Endodermal cell (in vitro differentiated cells): Measurements from ENCODE around the gene LSM12. TPM values are rescaled to one million over a fixed set of nuclear protein-coding genes. Genes with fewer than 3 reads are reported as not detected.

Experiments
- DNase-seq: peaks from one replicate; pipeline ENCODE4 v3.0.0-alpha.2; 2017
- H3K27ac ChIP-seq: 2 replicates; pipeline ENCODE4 v1.5.1; 2013; ENCODE audit warnings: mild to moderate bottlenecking, low read depth, low read length, moderate library complexity
- H3K27me3 ChIP-seq: 2 replicates; pipeline ENCODE4 v1.6.1; 2013; ENCODE audit warnings: mild to moderate bottlenecking, low read length, moderate library complexity; ENCODE audit not compliant: insufficient read depth, control insufficient read depth, poor library complexity, severe bottlenecking
- H3K36me3 ChIP-seq: 2 replicates; pipeline ENCODE4 v1.7.0; 2013; ENCODE audit warnings: mild to moderate bottlenecking, low read length, moderate library complexity; ENCODE audit not compliant: control insufficient read depth, insufficient read depth
- H3K4me1 ChIP-seq: one replicate; pipeline ENCODE4 v1.7.0; 2013; ENCODE audit warnings: low read length; ENCODE audit not compliant: control insufficient read depth, insufficient read depth
- H3K4me3 ChIP-seq: 2 replicates; pipeline ENCODE4 v1.5.1; 2013; ENCODE audit warnings: mild to moderate bottlenecking, low read length, moderate library complexity
- H3K9ac ChIP-seq: 2 replicates; pipeline ENCODE4 v1.6.1; 2013; ENCODE audit warnings: mild to moderate bottlenecking, low read length, moderate library complexity; ENCODE audit not compliant: poor library complexity, severe bottlenecking; ENCODE audit errors: extremely low read depth
- H3K9me3 ChIP-seq: 2 replicates; pipeline ENCODE4 v1.6.1; 2013; ENCODE audit warnings: mild to moderate bottlenecking, low read length, moderate library complexity; ENCODE audit not compliant: control insufficient read depth
- H3K27ac Mint-ChIP-seq: 2 replicates; pipeline ENCODE4 v1.8.0; 2020; ENCODE audit warnings: mixed read lengths
- H3K27me3 Mint-ChIP-seq: 2 replicates; pipeline ENCODE4 v1.8.0; 2021; ENCODE audit warnings: mild to moderate bottlenecking, mixed read lengths; ENCODE audit not compliant: insufficient read depth
- H3K36me3 Mint-ChIP-seq: 2 replicates; pipeline ENCODE4 v1.8.0; 2020; ENCODE audit warnings: low read depth, mixed read lengths
- H3K4me1 Mint-ChIP-seq: 2 replicates; pipeline ENCODE4 v1.8.0; 2020; ENCODE audit warnings: mixed read lengths
- H3K4me3 Mint-ChIP-seq: 2 replicates; pipeline ENCODE4 v1.8.0; 2020; ENCODE audit warnings: mild to moderate bottlenecking, moderate library complexity, mixed read lengths
- H3K9me3 Mint-ChIP-seq: 2 replicates; pipeline ENCODE4 v1.8.0; 2020; ENCODE audit warnings: mild to moderate bottlenecking, mixed read lengths
- CTCF ChIP-seq: fragments of 200-600 bp; sonication (generic); conservative IDR thresholded peaks from 2 replicates; pipeline ENCODE4 v1.5.0; 2021; ENCODE audit warnings: antibody characterized with exemption, mild to moderate bottlenecking
- WGBS, 2 experiments: methylation state at CpG; one replicate each; pipeline versions ENCODE4 v1.1.5 to v1.1.7; 2013; ENCODE audit warnings: missing lambda C conversion rate in 2 of 2, mixed read lengths in 1 of 2; ENCODE audit not compliant: insufficient coverage in 1 of 2, insufficient read length in 1 of 2; 5-methylcytosine and 5-hydroxymethylcytosine counted together
- total RNA-seq, 2 donors: library from RNA; stranded (reverse); fragmentation: NEBNext Ultra II Directional in 1 of 2; extraction: Animal tissue kit (Norgen Biotek cat#: 25700) in 1 of 2; gene quantifications; 2 replicates in 1 of 2; 3 replicates in 1 of 2; pipeline ENCODE4 v1.2.1, GENCODE V29; 2021

The LSM12 gene
- total RNA-seq, 2 donors from 2014 or later = 97.7 to 102 TPM

- Mint-ChIP-seq H3K27me3 (no peaks in the 10 kb centered on the region), H3K4me1 (peaks cover 7% of the 10 kb centered on the region), H3K4me3 (peak within 1 kb of the TSS; percentile 87), H3K36me3 (peaks cover 12% of the 10 kb centered on the region), H3K27ac (peak within 1 kb of the TSS; percentile 93), H3K9me3 (no peaks in the 10 kb centered on the region)
- H3K4me3 ChIP-seq = peak within 1 kb of the TSS; percentile 83
- TF ChIP-seq CTCF = peak; percentile 15
- peak within 1 kb of the TSS; percentile 72 for H3K9ac ChIP-seq
- WGBS, 2 experiments = 0 to 2% methylated on average over 27 to 53 of the region's 53 CpGs
- H3K27ac ChIP-seq = peak within 1 kb of the TSS; percentile 92
- peak; percentile 100 for DNase-seq
- no peaks in the 10 kb centered on the region for H3K9me3 ChIP-seq
- peaks cover 3% of the 10 kb centered on the region for H3K4me1 ChIP-seq
- peaks cover 10% of the 10 kb centered on the region for H3K36me3 ChIP-seq
- no peaks in the 10 kb centered on the region for H3K27me3 ChIP-seq
Measured at GRCh38 chr17:44070455-44071197, 4.2 kb upstream of the LSM12 start, which contains the start of gene G6PC3. Gene G6PC3 (plus strand): TSS chr17:44070735. CDS start chr17:44070966, 231 bp downstream.

GRCh38 chr17:44069974-44070454, 3.5 kb upstream of the LSM12 start:
- Histone ChIP-seq H3K9ac (peak overlapping the region; percentile 51), H3K27ac (peak overlapping the region; percentile 92), H3K9me3 (no peaks in the 10 kb centered on the region), H3K36me3 (peaks cover 6% of the 10 kb centered on the region), H3K4me3 (peak overlapping the region; percentile 83), H3K27me3 (no peaks in the 10 kb centered on the region), H3K4me1 (peaks cover 3% of the 10 kb centered on the region)
- 10 to 19% methylated on average over 4 to 7 of the region's 7 CpGs for WGBS, 2 experiments
- H3K27ac Mint-ChIP-seq = peak overlapping the region; percentile 93
- peaks cover 11% of the 10 kb centered on the region for H3K4me1 Mint-ChIP-seq
- H3K27me3 Mint-ChIP-seq = no peaks in the 10 kb centered on the region
- H3K4me3 Mint-ChIP-seq = peak overlapping the region; percentile 87
- no peaks in the 10 kb centered on the region for H3K9me3 Mint-ChIP-seq
- peaks cover 9% of the 10 kb centered on the region for H3K36me3 Mint-ChIP-seq
- no peak for TF ChIP-seq CTCF
- peak; percentile 84 for DNase-seq

DNA sequence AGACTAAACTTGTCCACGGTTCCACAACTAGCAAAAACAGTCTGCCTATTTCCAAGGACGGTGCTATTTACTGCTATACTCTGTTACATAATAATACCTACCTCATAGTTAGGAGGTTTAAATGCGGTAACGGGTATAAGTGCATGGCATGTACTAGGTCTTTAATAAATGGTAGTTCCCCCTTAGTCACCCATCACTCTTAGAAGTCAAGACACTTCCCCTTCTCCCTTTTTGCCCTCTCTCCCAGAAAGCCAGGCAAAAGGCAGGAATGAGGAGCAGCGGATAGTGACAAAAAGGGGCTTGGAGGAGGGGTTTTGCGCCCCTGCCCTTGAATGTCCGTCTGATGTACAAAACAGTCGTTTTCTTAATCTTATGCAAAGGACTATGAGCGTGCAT, 1.1 kb upstream of the LSM12 start:
- no peaks in the 10 kb centered on the region for H3K9me3 ChIP-seq
- WGBS, 2 experiments = 90 to 93% methylated on average over 6 to 7 of the region's 9 CpGs
- Mint-ChIP-seq H3K9me3 (no peaks in the 10 kb centered on the region), H3K4me1 (peaks cover 22% of the 10 kb centered on the region), H3K4me3 (peak overlapping the region; percentile 81), H3K27ac (no peak overlapping the region), H3K36me3 (peaks cover 21% of the 10 kb centered on the region), H3K27me3 (no peaks in the 10 kb centered on the region)
- no peak for TF ChIP-seq CTCF
- no peak overlapping the region for H3K27ac ChIP-seq
- no peak overlapping the region for H3K4me3 ChIP-seq
- H3K36me3 ChIP-seq = peaks cover 15% of the 10 kb centered on the region
- no peak overlapping the region for H3K9ac ChIP-seq
- H3K27me3 ChIP-seq = no peaks in the 10 kb centered on the region
- peak; percentile 46 for DNase-seq
- peaks cover 3% of the 10 kb centered on the region for H3K4me1 ChIP-seq
